Lower leg skin (tissue), 4 donors: ENCODE data around the gene FLYWCH1. TPM values are rescaled to one million over a fixed set of nuclear protein-coding genes. Genes with fewer than 3 reads are reported as not detected.

Experiments used
- DNase-seq, 2 donors: peaks; one replicate each; pipeline ENCODE4 v3.0.0-alpha.2; 2019; ENCODE audit warnings: low spot score in 2 of 2
- H3K4me3 ChIP-seq: fragments of 200-600 bp; sonication (generic); 2 replicates; pipeline ENCODE4 v1.5.1; 2017; ENCODE audit warnings: mild to moderate bottlenecking, low read depth; ENCODE audit not compliant: poor library complexity, severe bottlenecking
- CTCF ChIP-seq, 3 donors: fragments of 450-650 bp; IDR thresholded peaks; one replicate each; pipeline ENCODE4 v1.5.1; 2016; ENCODE audit warnings: antibody characterized with exemption in 3 of 3, mild to moderate bottlenecking in 3 of 3, moderate library complexity in 2 of 3
- POLR2A ChIP-seq, 2 donors: fragments of 450-650 bp; IDR thresholded peaks; one replicate each; pipeline ENCODE4 v1.6.1; 2016 to 2017; ENCODE audit warnings: antibody characterized with exemption in 2 of 2, mild to moderate bottlenecking in 1 of 2, moderate library complexity in 1 of 2
- WGBS, 2 donors: methylation state at CpG; one replicate each; pipeline ENCODE4 v1.1.5; 2018; 5-methylcytosine and 5-hydroxymethylcytosine counted together
- intact Hi-C: fragments of 100-400 bp; cut with DNase I; formaldehyde crosslinking; loops from one replicate; pipeline ENCODE4 v1.15.0; 2023; ENCODE audit warnings: low total_unique reads
- total RNA-seq, 4 donors: library from RNA; depleted of rRNA; stranded (reverse); fragments of >200 nt; gene quantifications; one replicate each; pipeline ENCODE4 v1.1.0, GENCODE V29; 2016

FLYWCH1 gene
- total RNA-seq, 4 donors from 2014 or later = 36.9 to 61.4 (median 46.0) TPM

GRCh38 chr16:2999929-3000328 is 88.2 kb downstream of the FLYWCH1 start:
- no peak for DNase-seq
- TF ChIP-seq CTCF (IDR thresholded peaks at IDR 0.05) (no peak), POLR2A (IDR thresholded peaks at IDR 0.05) (no peak)
- no peak overlapping the region for H3K4me3 ChIP-seq
- WGBS, 2 donors = 85 to 89% methylated on average over 6 of the region's 6 CpGs
- intact Hi-C loops = no loop called here

GRCh38 chr16:3000540-3000939 is 88.8 kb downstream of the FLYWCH1 start:
- 74 to 86% methylated on average over 3 to 4 of the region's 4 CpGs for WGBS, 2 donors
- intact Hi-C loops = no loop called here
- no peak overlapping the region for H3K4me3 ChIP-seq
- TF ChIP-seq POLR2A (IDR thresholded peaks at IDR 0.05) (no peak), CTCF (IDR thresholded peaks at IDR 0.05) (no peak)
- DNase-seq = no peak

Other genes starting within 250 kb of the FLYWCH1 start
- gene KCTD5, start 229.4 kb upstream of the FLYWCH1 start, total RNA-seq = 10 to 100 TPM; 34.9 to 61.9 (median 51.1) TPM
- 1 to 10 TPM; 1.3 to 5.0 (median 2.0) TPM for gene PRSS27, start 191.7 kb upstream of the FLYWCH1 start, total RNA-seq
- gene SRRM2, start 159.3 kb upstream of the FLYWCH1 start, total RNA-seq = 100 to 1,000 TPM; 257 to 830 (median 272) TPM
- 1,000 to 10,000 TPM in 1 of 4 donors, 100 to 1,000 TPM in 3; 244 to 2,128 (median 328) TPM for gene ELOB, start 134.7 kb upstream of the FLYWCH1 start, total RNA-seq
- not detected for gene PRSS33, start 124.4 kb upstream of the FLYWCH1 start, total RNA-seq
- gene PRSS41, start 113.5 kb upstream of the FLYWCH1 start, total RNA-seq = not detected
- under 1 TPM in 1 of 4 donors, not detected in 3; 0.63 TPM for gene PRSS21, start 94.7 kb upstream of the FLYWCH1 start, total RNA-seq
- 10 to 100 TPM in 3 of 4 donors, 1 to 10 TPM in 1; 5.6 to 67.9 (median 19.4) TPM for gene ZG16B, start 81.6 kb upstream of the FLYWCH1 start, total RNA-seq
- gene PRSS22, start 53.8 kb upstream of the FLYWCH1 start, total RNA-seq = 1 to 10 TPM; 2.3 to 6.7 (median 4.6) TPM
- gene FLYWCH2, start 28.7 kb upstream of the FLYWCH1 start, total RNA-seq = 10 to 100 TPM; 36.4 to 44.6 (median 40.3) TPM
- gene KREMEN2, start 52.3 kb downstream of the FLYWCH1 start, total RNA-seq = 1 to 10 TPM; 1.9 to 3.8 (median 2.5) TPM
- gene PAQR4, start 57.4 kb downstream of the FLYWCH1 start, total RNA-seq = 10 to 100 TPM in 2 of 4 donors, 1 to 10 TPM in 2; 6.2 to 17.9 (median 10.6) TPM
- gene PKMYT1, start 68.5 kb downstream of the FLYWCH1 start, total RNA-seq = 1 to 10 TPM; 3.0 to 7.4 (median 3.9) TPM
- gene CLDN9, start 101.0 kb downstream of the FLYWCH1 start, total RNA-seq = under 1 TPM in 2 of 4 donors, not detected in 2; 0.15 to 0.23 TPM
- gene CLDN6, start 106.3 kb downstream of the FLYWCH1 start, total RNA-seq = not detected
- 10 to 100 TPM; 11.7 to 60.0 (median 23.6) TPM for gene TNFRSF12A, start 108.4 kb downstream of the FLYWCH1 start, total RNA-seq
- 10 to 100 TPM; 27.5 to 41.5 (median 31.9) TPM for gene HCFC1R1, start 112.0 kb downstream of the FLYWCH1 start, total RNA-seq
- gene THOC6, start 112.1 kb downstream of the FLYWCH1 start, total RNA-seq = 10 to 100 TPM; 13.2 to 22.1 (median 20.1) TPM
- gene BICDL2, start 125.0 kb downstream of the FLYWCH1 start, total RNA-seq = 100 to 1,000 TPM in 3 of 4 donors, 10 to 100 TPM in 1; 87.2 to 115 (median 106) TPM
- gene MMP25, start 134.6 kb downstream of the FLYWCH1 start, total RNA-seq = under 1 TPM in 3 of 4 donors, not detected in 1; 0.30 to 0.81 (median 0.49) TPM
- gene IL32, start 153.7 kb downstream of the FLYWCH1 start, total RNA-seq = 1 to 10 TPM in 3 of 4 donors, under 1 TPM in 1; 0.80 to 7.2 (median 5.1) TPM
- not detected for gene ZSCAN10, start 187.4 kb downstream of the FLYWCH1 start, total RNA-seq
- 10 to 100 TPM; 15.1 to 25.3 (median 18.5) TPM for gene ZNF205, start 200.7 kb downstream of the FLYWCH1 start, total RNA-seq
- 10 to 100 TPM; 10.7 to 18.0 (median 14.6) TPM for gene ZNF213, start 223.1 kb downstream of the FLYWCH1 start, total RNA-seq